Stimulated activated CD8-positive, alpha-beta memory T cell treated with anti-CD3 and anti-CD28 coated beads, Interleukin-7, amount 100 ng/mL, for 1 hour (primary cell): Measurements from ENCODE around the gene LRRC8E.

Source experiments
- DNase-seq, 2 donors: peaks; one replicate each; pipeline ENCODE4 v3.0.0-alpha.2; 2020; ENCODE audit warnings: low read depth in 2 of 2

LRRC8E gene

GRCh38 chr19:7868326-7868670 lies 20.0 kb upstream of the LRRC8E start:
- no peak for DNase-seq

- peak; percentile 58 to 61 for DNase-seq
Observed at GRCh38 chr19:7868671-7869452, 19.4 kb upstream of the LRRC8E start.

GRCh38 chr19:7869453-7869909 lies 18.8 kb upstream of the LRRC8E start:
- peak; percentile 47 to 71 for DNase-seq

GRCh38 chr19:7869910-7870511 lies 18.3 kb upstream of the LRRC8E start:
- DNase-seq, result no peak

- no peak for DNase-seq
Observed at GRCh38 chr19:7870571-7871436, 17.5 kb upstream of the LRRC8E start.

- DNase-seq, result peak; percentile 38 to 53
Observed at GRCh38 chr19:7871437-7872305, 16.6 kb upstream of the LRRC8E start.

GRCh38 chr19:7872306-7873204 lies 15.8 kb upstream of the LRRC8E start:
- DNase-seq, result no peak

GRCh38 chr19:7873304-7874075 lies 14.8 kb upstream of the LRRC8E start:
- no peak for DNase-seq

GRCh38 chr19:7874076-7874896 lies 14.0 kb upstream of the LRRC8E start, which contains the start of gene PRR36:
PRR36 (minus strand) TSS chr19:7874390; CDS start chr19:7873689, 701 bp downstream.
- no peak for DNase-seq

GRCh38 chr19:7874897-7875273 lies 13.4 kb upstream of the LRRC8E start:
- no peak for DNase-seq

- DNase-seq, result no peak
Observed at GRCh38 chr19:7877249-7877836, 11.0 kb upstream of the LRRC8E start.

GRCh38 chr19:7879111-7879807 lies 9.1 kb upstream of the LRRC8E start:
- DNase-seq, result no peak

GRCh38 chr19:7879836-7880235 lies 8.5 kb upstream of the LRRC8E start:
- DNase-seq, result no peak

GRCh38 chr19:7881910-7882309 lies 6.4 kb upstream of the LRRC8E start:
- no peak for DNase-seq

- DNase-seq, result no peak
Observed at GRCh38 chr19:7883105-7883504, 5.2 kb upstream of the LRRC8E start.

- DNase-seq, result no peak
Observed at GRCh38 chr19:7883796-7884570, 4.3 kb upstream of the LRRC8E start.

- no peak for DNase-seq
Observed at GRCh38 chr19:7885818-7886217, 2.5 kb upstream of the LRRC8E start.
